Measurements from ENCODE around the gene JAGN1.

The JAGN1 gene

GRCh38 chr3:9918261-9919038, 28.0 kb downstream of the JAGN1 start:
- no peak for TF ChIP-seq CTCF (IDR thresholded peaks at IDR 0.05; ENCODE audit: low read depth, low read length)
- DNase-seq (ENCODE audit: extremely low read depth, low read depth): no peak

- TF ChIP-seq CTCF (IDR thresholded peaks at IDR 0.05; ENCODE audit: low read depth, low read length): no peak
These were observed 37.7 kb downstream of the JAGN1 start for GRCh38 chr3:9928158-9928557.

GRCh38 chr3:9930804-9931418, 40.5 kb downstream of the JAGN1 start:
- TF ChIP-seq CTCF (IDR thresholded peaks at IDR 0.05; ENCODE audit: low read depth, low read length): peak; percentile 7; the same call in 1 of the 2 replicates
- no peak for DNase-seq (ENCODE audit: extremely low read depth, low read depth)

More at GRCh38 chr3:9928158-9928557, 37.7 kb downstream of the JAGN1 start:
- DNase-seq (ENCODE audit: extremely low read depth, low read depth): no peak

GRCh38 chr3:9932535-9932842, 42.1 kb downstream of the JAGN1 start:
- no peak for TF ChIP-seq CTCF (IDR thresholded peaks at IDR 0.05; ENCODE audit: low read depth, low read length)
- no peak for DNase-seq (ENCODE audit: extremely low read depth, low read depth)

GRCh38 chr3:9932843-9933560, 42.6 kb downstream of the JAGN1 start:
- DNase-seq (ENCODE audit: extremely low read depth, low read depth): no peak

GRCh38 chr3:9933561-9934234, 43.3 kb downstream of the JAGN1 start, which contains the start of gene CRELD1:
Gene CRELD1 (plus strand): TSS chr3:9933834. CDS start chr3:9934439, 605 bp downstream.
- no peak for TF ChIP-seq CTCF (IDR thresholded peaks at IDR 0.05; ENCODE audit: low read depth, low read length)
- peak; percentile 76 for DNase-seq (ENCODE audit: extremely low read depth, low read depth)

More at GRCh38 chr3:9932843-9933560, 42.6 kb downstream of the JAGN1 start:
- peak; percentile 73 for TF ChIP-seq CTCF (IDR thresholded peaks at IDR 0.05; ENCODE audit: low read depth, low read length)
